ENCODE data around the gene SCFD2.

SCFD2 gene

DNA sequence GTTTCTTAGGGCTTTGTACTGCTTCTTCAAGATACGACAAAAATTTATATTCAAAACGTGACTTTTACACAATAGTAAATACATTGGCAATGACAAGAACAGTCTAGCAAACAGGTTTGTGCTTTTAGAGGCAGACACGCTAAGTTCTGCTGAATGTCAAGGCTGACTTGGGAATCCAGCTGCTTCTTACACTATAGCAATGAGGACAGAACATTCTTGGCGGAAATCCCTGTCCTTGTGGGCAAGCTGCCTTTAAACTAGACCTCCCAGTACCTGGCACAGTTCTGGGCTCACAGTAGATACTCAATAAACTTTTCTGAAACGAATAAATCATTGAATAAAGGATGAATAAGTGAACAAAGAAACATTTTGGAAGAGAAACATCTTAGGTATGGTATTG is 355.5 kb downstream of the SCFD2 start:
- Histone ChIP-seq H3K27ac (ENCODE audit: insufficient read depth, low read depth, low read length, poor library complexity, severe bottlenecking) (no peak overlapping the region), H3K4me1 (ENCODE audit: control insufficient read depth, insufficient read depth, low read length) (no peaks in the 10 kb centered on the region)
- WGBS, 2 experiments: 89 to 92% methylated on average over 5 of the region's 5 CpGs

GRCh38 chr4:53009824-53010223 is 356.0 kb downstream of the SCFD2 start:
- no peaks in the 10 kb centered on the region for H3K36me3 ChIP-seq (ENCODE audit: control insufficient read depth, insufficient read depth, low read length)
- H3K27me3 ChIP-seq (ENCODE audit: control insufficient read depth, insufficient read depth, low read length, poor library complexity, severe bottlenecking): no peaks in the 10 kb centered on the region
- no peaks in the 10 kb centered on the region for H3K4me1 ChIP-seq (ENCODE audit: control insufficient read depth, insufficient read depth, low read length)
- no peak overlapping the region for H3K4me3 ChIP-seq (ENCODE audit: insufficient read depth, low read depth, low read length)
- no peak overlapping the region for H3K27ac ChIP-seq (ENCODE audit: insufficient read depth, low read depth, low read length, poor library complexity, severe bottlenecking)
- H3K9me3 ChIP-seq (ENCODE audit: control insufficient read depth, low read length): no peaks in the 10 kb centered on the region
- WGBS, 2 experiments: 86 to 89% methylated on average over 3 of the region's 3 CpGs

More for the DNA sequence above, 355.5 kb downstream of the SCFD2 start:
- Histone ChIP-seq H3K36me3 (ENCODE audit: control insufficient read depth, insufficient read depth, low read length) (no peaks in the 10 kb centered on the region), H3K27me3 (ENCODE audit: control insufficient read depth, insufficient read depth, low read length, poor library complexity, severe bottlenecking) (no peaks in the 10 kb centered on the region), H3K9me3 (ENCODE audit: control insufficient read depth, low read length) (no peaks in the 10 kb centered on the region), H3K4me3 (ENCODE audit: insufficient read depth, low read depth, low read length) (no peak overlapping the region)

GRCh38 chr4:53007024-53007423 is 358.8 kb downstream of the SCFD2 start:
- H3K27me3 ChIP-seq (ENCODE audit: control insufficient read depth, insufficient read depth, low read length, poor library complexity, severe bottlenecking): no peaks in the 10 kb centered on the region
- H3K4me3 ChIP-seq (ENCODE audit: insufficient read depth, low read depth, low read length): no peak overlapping the region
- no peaks in the 10 kb centered on the region for H3K4me1 ChIP-seq (ENCODE audit: control insufficient read depth, insufficient read depth, low read length)
- H3K9me3 ChIP-seq (ENCODE audit: control insufficient read depth, low read length): no peaks in the 10 kb centered on the region
- WGBS, 2 experiments: 90% methylated on average over 4 of the region's 4 CpGs
- H3K27ac ChIP-seq (ENCODE audit: insufficient read depth, low read depth, low read length, poor library complexity, severe bottlenecking): no peak overlapping the region
- no peaks in the 10 kb centered on the region for H3K36me3 ChIP-seq (ENCODE audit: control insufficient read depth, insufficient read depth, low read length)

DNA sequence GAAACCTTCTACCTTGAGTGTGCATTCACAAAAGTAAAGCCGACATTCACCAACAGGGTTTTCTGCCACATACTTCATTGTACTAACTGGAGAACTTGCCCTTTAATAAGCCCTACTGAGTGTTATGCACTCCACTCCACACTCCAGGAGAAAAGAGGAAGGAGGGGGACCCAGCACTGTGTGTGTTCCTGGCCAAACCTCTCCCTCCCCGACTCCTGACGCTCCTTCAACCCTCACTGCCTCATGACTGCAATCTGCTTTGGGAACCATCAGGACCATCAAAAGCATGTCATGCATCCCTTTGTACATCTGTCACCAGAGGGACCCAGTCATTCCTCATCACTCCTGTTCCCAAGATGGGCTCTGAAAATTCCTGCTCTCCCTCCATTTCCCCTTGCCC is 360.1 kb downstream of the SCFD2 start:
- no peak overlapping the region for H3K27ac ChIP-seq (ENCODE audit: insufficient read depth, low read depth, low read length, poor library complexity, severe bottlenecking)
- 92 to 95% methylated on average over 3 of the region's 3 CpGs for WGBS, 2 experiments
- H3K36me3 ChIP-seq (ENCODE audit: control insufficient read depth, insufficient read depth, low read length): no peaks in the 10 kb centered on the region
- H3K4me1 ChIP-seq (ENCODE audit: control insufficient read depth, insufficient read depth, low read length): no peaks in the 10 kb centered on the region
- H3K4me3 ChIP-seq (ENCODE audit: insufficient read depth, low read depth, low read length): no peak overlapping the region
- no peaks in the 10 kb centered on the region for H3K27me3 ChIP-seq (ENCODE audit: control insufficient read depth, insufficient read depth, low read length, poor library complexity, severe bottlenecking)
- no peaks in the 10 kb centered on the region for H3K9me3 ChIP-seq (ENCODE audit: control insufficient read depth, low read length)

DNA sequence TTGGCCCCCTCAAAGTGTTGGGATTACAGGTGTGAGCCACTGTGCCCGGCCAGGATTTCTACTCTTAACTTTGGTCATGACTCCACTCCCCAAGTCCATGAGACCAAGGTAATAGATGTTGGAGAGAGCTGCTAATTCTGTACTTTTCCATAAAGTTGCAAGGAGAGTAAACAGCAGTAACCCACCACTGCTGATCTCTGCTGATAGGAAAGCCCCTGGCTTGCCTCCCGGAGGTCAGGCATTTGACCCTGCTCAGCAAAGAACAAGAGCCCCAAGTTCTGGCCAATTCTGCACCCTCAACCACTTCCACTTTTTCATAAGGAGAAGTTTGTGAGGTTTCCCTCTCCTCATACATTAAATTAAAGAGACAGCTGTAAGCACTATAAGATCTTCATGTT is 360.7 kb downstream of the SCFD2 start:
- Histone ChIP-seq H3K27me3 (ENCODE audit: control insufficient read depth, insufficient read depth, low read length, poor library complexity, severe bottlenecking) (no peaks in the 10 kb centered on the region), H3K27ac (ENCODE audit: insufficient read depth, low read depth, low read length, poor library complexity, severe bottlenecking) (no peak overlapping the region), H3K36me3 (ENCODE audit: control insufficient read depth, insufficient read depth, low read length) (no peaks in the 10 kb centered on the region), H3K9me3 (ENCODE audit: control insufficient read depth, low read length) (no peaks in the 10 kb centered on the region), H3K4me3 (ENCODE audit: insufficient read depth, low read depth, low read length) (no peak overlapping the region), H3K4me1 (ENCODE audit: control insufficient read depth, insufficient read depth, low read length) (no peaks in the 10 kb centered on the region)
- WGBS, 2 experiments: 85 to 93% methylated on average over 2 of the region's 2 CpGs

GRCh38 chr4:53004497-53005148 is 361.2 kb downstream of the SCFD2 start:
- H3K9me3 ChIP-seq (ENCODE audit: control insufficient read depth, low read length): no peaks in the 10 kb centered on the region
- H3K27ac ChIP-seq (ENCODE audit: insufficient read depth, low read depth, low read length, poor library complexity, severe bottlenecking): no peak overlapping the region
- 93 to 95% methylated on average over 10 of the region's 10 CpGs for WGBS, 2 experiments
- H3K4me3 ChIP-seq (ENCODE audit: insufficient read depth, low read depth, low read length): no peak overlapping the region
- no peaks in the 10 kb centered on the region for H3K36me3 ChIP-seq (ENCODE audit: control insufficient read depth, insufficient read depth, low read length)
- no peaks in the 10 kb centered on the region for H3K27me3 ChIP-seq (ENCODE audit: control insufficient read depth, insufficient read depth, low read length, poor library complexity, severe bottlenecking)
- H3K4me1 ChIP-seq (ENCODE audit: control insufficient read depth, insufficient read depth, low read length): no peaks in the 10 kb centered on the region

DNA sequence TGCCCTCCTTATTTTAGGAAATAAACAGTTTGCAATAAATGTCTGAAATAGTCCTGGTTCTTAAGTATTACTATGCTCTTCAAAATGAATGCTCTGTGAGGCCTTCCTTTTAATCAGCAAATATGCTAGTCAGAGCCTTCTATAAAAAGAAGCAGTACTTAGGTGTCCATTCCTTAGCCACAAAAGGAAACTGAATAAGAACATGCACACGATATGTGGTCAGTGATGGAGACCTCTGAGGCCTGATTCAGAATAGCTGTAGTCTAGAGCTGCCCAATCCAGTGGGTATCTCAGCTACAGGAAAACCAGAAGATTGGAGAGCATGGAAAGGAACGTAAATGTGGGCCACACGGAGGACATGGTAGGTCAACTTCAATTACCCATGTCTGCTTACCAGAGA is 361.9 kb downstream of the SCFD2 start:
- H3K4me3 ChIP-seq (ENCODE audit: insufficient read depth, low read depth, low read length): no peak overlapping the region
- WGBS, 2 experiments: 93 to 98% methylated on average over 3 of the region's 3 CpGs
- H3K4me1 ChIP-seq (ENCODE audit: control insufficient read depth, insufficient read depth, low read length): no peaks in the 10 kb centered on the region
- H3K9me3 ChIP-seq (ENCODE audit: control insufficient read depth, low read length): no peaks in the 10 kb centered on the region
- no peaks in the 10 kb centered on the region for H3K27me3 ChIP-seq (ENCODE audit: control insufficient read depth, insufficient read depth, low read length, poor library complexity, severe bottlenecking)
- no peaks in the 10 kb centered on the region for H3K36me3 ChIP-seq (ENCODE audit: control insufficient read depth, insufficient read depth, low read length)
- no peak overlapping the region for H3K27ac ChIP-seq (ENCODE audit: insufficient read depth, low read depth, low read length, poor library complexity, severe bottlenecking)

DNA sequence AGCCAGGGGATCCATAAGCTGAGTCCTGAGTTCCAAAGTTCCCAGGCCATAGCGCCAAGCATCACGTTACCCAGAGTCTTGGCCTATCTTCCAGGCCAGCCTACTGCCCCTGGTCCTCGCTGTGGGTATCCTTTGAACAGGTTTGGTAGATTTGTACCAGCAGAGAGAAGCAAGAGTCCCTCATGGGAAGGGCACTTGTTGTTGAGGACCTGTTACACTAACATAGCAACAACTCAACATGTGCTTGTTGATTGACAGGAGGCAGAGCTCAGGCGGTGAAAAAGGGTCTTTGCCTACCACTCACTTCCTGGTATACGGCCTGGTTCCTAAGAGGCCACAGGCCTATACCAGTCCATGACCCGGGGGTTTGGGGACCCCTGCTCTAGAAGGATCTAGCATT is 365.3 kb downstream of the SCFD2 start:
- Histone ChIP-seq H3K36me3 (ENCODE audit: control insufficient read depth, insufficient read depth, low read length) (no peaks in the 10 kb centered on the region), H3K9me3 (ENCODE audit: control insufficient read depth, low read length) (no peaks in the 10 kb centered on the region), H3K4me1 (ENCODE audit: control insufficient read depth, insufficient read depth, low read length) (no peaks in the 10 kb centered on the region), H3K4me3 (ENCODE audit: insufficient read depth, low read depth, low read length) (no peak overlapping the region), H3K27me3 (ENCODE audit: control insufficient read depth, insufficient read depth, low read length, poor library complexity, severe bottlenecking) (no peaks in the 10 kb centered on the region), H3K27ac (ENCODE audit: insufficient read depth, low read depth, low read length, poor library complexity, severe bottlenecking) (no peak overlapping the region)
- WGBS, 2 experiments: 94 to 95% methylated on average over 6 of the region's 6 CpGs

GRCh38 chr4:52999626-53000025 is 366.2 kb downstream of the SCFD2 start:
- no peak overlapping the region for H3K27ac ChIP-seq (ENCODE audit: insufficient read depth, low read depth, low read length, poor library complexity, severe bottlenecking)
- H3K4me1 ChIP-seq (ENCODE audit: control insufficient read depth, insufficient read depth, low read length): no peaks in the 10 kb centered on the region
- no peaks in the 10 kb centered on the region for H3K36me3 ChIP-seq (ENCODE audit: control insufficient read depth, insufficient read depth, low read length)
- H3K9me3 ChIP-seq (ENCODE audit: control insufficient read depth, low read length): no peaks in the 10 kb centered on the region
- WGBS, 2 experiments: 91 to 92% methylated on average over 6 of the region's 6 CpGs
- no peaks in the 10 kb centered on the region for H3K27me3 ChIP-seq (ENCODE audit: control insufficient read depth, insufficient read depth, low read length, poor library complexity, severe bottlenecking)
- no peak overlapping the region for H3K4me3 ChIP-seq (ENCODE audit: insufficient read depth, low read depth, low read length)

- Histone ChIP-seq H3K4me3 (ENCODE audit: insufficient read depth, low read depth, low read length) (no peak overlapping the region), H3K4me1 (ENCODE audit: control insufficient read depth, insufficient read depth, low read length) (no peaks in the 10 kb centered on the region)
- WGBS, 2 experiments: 93 to 100% methylated on average over 1 to 3 of the region's 3 CpGs
Observed at GRCh38 chr4:52998413-52998812, 367.4 kb downstream of the SCFD2 start.

DNA sequence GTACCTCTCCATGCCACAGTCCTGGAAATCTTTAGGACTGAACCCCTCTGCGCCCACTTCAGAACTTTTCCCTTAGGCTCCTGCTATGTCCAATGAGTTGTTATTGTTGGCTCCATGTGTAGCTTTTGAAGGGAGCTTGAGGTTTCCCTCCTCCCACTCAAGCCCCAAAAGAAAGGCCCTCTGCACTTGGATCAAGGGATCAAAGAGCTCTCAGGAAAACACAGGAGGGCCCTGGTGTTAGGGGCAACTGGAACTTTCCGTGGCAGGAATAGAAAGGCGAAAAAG is 368.8 kb downstream of the SCFD2 start:
- Histone ChIP-seq H3K4me3 (ENCODE audit: insufficient read depth, low read depth, low read length) (no peak overlapping the region), H3K27ac (ENCODE audit: insufficient read depth, low read depth, low read length, poor library complexity, severe bottlenecking) (no peak overlapping the region), H3K36me3 (ENCODE audit: control insufficient read depth, insufficient read depth, low read length) (no peaks in the 10 kb centered on the region), H3K27me3 (ENCODE audit: control insufficient read depth, insufficient read depth, low read length, poor library complexity, severe bottlenecking) (no peaks in the 10 kb centered on the region), H3K9me3 (ENCODE audit: control insufficient read depth, low read length) (no peaks in the 10 kb centered on the region), H3K4me1 (ENCODE audit: control insufficient read depth, insufficient read depth, low read length) (no peaks in the 10 kb centered on the region)
- WGBS, 2 experiments: 81 to 95% methylated on average over 3 of the region's 3 CpGs

More at GRCh38 chr4:52998413-52998812, 367.4 kb downstream of the SCFD2 start:
- no peaks in the 10 kb centered on the region for H3K27me3 ChIP-seq (ENCODE audit: control insufficient read depth, insufficient read depth, low read length, poor library complexity, severe bottlenecking)
- no peak overlapping the region for H3K27ac ChIP-seq (ENCODE audit: insufficient read depth, low read depth, low read length, poor library complexity, severe bottlenecking)
- no peaks in the 10 kb centered on the region for H3K36me3 ChIP-seq (ENCODE audit: control insufficient read depth, insufficient read depth, low read length)
- H3K9me3 ChIP-seq (ENCODE audit: control insufficient read depth, low read length): no peaks in the 10 kb centered on the region
